IPS-NIHi7 (cell line): ENCODE data around the gene REX1BD.

Source experiments
- DNase-seq: peaks from one replicate; pipeline ENCODE4 v3.0.0; 2012; ENCODE audit warnings: mixed read lengths; ENCODE audit errors: extremely low spot score

REX1BD gene

GRCh38 chr19:18603255-18603957 is 14.8 kb downstream of the REX1BD start:
- DNase-seq, result peak; percentile 63

GRCh38 chr19:18603958-18604819 is 15.6 kb downstream of the REX1BD start:
- DNase-seq, result no peak

GRCh38 chr19:18604820-18605159 is 16.2 kb downstream of the REX1BD start:
- DNase-seq, result no peak

- no peak for DNase-seq
These were observed 16.6 kb downstream of the REX1BD start for GRCh38 chr19:18605196-18605545.

GRCh38 chr19:18605546-18606280 is 17.1 kb downstream of the REX1BD start:
- DNase-seq, result no peak

- DNase-seq, result no peak
These were observed 18.0 kb downstream of the REX1BD start, which contains the start of gene CRLF1 for GRCh38 chr19:18606281-18607225. Gene CRLF1, minus strand, starts transcription at chr19:18606799. Its CDS starts 143 bp downstream, at chr19:18606656.

GRCh38 chr19:18607226-18608101 is 18.9 kb downstream of the REX1BD start:
- no peak for DNase-seq

GRCh38 chr19:18608102-18608804 is 19.7 kb downstream of the REX1BD start:
- no peak for DNase-seq

- no peak for DNase-seq
These were observed 20.5 kb downstream of the REX1BD start for GRCh38 chr19:18608805-18609716.

- DNase-seq, result no peak
These were observed 21.1 kb downstream of the REX1BD start for GRCh38 chr19:18609717-18610051.

- no peak for DNase-seq
These were observed 21.6 kb downstream of the REX1BD start for GRCh38 chr19:18610245-18610555.

- peak; percentile 56 for DNase-seq
These were observed 22.1 kb downstream of the REX1BD start for GRCh38 chr19:18610556-18611326.

- peak; percentile 72 for DNase-seq
These were observed 22.9 kb downstream of the REX1BD start for GRCh38 chr19:18611327-18612050.

- DNase-seq, result no peak
These were observed 23.6 kb downstream of the REX1BD start for GRCh38 chr19:18612051-18612771.

- DNase-seq, result no peak
These were observed 24.4 kb downstream of the REX1BD start, which contains the start of gene TMEM59L for GRCh38 chr19:18612772-18613588. Gene TMEM59L, plus strand, starts transcription at chr19:18612870. Its CDS starts 89 bp downstream, at chr19:18612959.
